ENCODE data around the gene DDX10. TPM values are rescaled to one million over a fixed set of nuclear protein-coding genes. Genes with fewer than 3 reads are reported as not detected.
"Not testable (repeated sequence)": the region's sequence is repeated elsewhere in the genome, so short reads cannot be mapped to it uniquely, and the experiment has no call there.

Gene DDX10
- total RNA-seq, 1 donor from 2014 or later, result 38.5 TPM

DNA sequence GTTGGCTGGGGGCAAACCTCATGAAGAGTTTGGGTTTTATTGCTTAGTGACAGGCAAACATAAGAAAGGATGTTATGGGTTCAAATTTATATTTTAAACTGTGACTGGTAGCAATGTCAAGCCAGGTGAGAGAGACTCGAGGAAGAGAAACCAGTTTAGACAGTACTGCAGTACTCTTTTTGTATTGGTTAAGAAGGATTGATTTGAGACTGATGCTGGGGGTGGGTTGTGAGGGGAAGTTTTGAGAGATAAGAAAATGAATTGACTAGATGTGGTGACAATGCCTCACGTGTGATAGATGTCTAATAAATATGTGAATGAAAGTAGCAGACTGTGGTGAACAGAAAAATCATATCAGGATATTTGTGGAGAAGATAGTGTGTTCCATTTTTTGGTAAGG is 142.4 kb downstream of the DDX10 start:
- Mint-ChIP-seq H3K27ac (no peak overlapping the region), H3K4me3 (no peak overlapping the region), H3K36me3 (peaks cover 7% of the 10 kb centered on the region), H3K27me3 (ENCODE audit: low read depth) (no peaks in the 10 kb centered on the region), H3K4me1 (no peaks in the 10 kb centered on the region), H3K9me3 (peaks cover 10% of the 10 kb centered on the region)
- TF ChIP-seq, protein P1, sequence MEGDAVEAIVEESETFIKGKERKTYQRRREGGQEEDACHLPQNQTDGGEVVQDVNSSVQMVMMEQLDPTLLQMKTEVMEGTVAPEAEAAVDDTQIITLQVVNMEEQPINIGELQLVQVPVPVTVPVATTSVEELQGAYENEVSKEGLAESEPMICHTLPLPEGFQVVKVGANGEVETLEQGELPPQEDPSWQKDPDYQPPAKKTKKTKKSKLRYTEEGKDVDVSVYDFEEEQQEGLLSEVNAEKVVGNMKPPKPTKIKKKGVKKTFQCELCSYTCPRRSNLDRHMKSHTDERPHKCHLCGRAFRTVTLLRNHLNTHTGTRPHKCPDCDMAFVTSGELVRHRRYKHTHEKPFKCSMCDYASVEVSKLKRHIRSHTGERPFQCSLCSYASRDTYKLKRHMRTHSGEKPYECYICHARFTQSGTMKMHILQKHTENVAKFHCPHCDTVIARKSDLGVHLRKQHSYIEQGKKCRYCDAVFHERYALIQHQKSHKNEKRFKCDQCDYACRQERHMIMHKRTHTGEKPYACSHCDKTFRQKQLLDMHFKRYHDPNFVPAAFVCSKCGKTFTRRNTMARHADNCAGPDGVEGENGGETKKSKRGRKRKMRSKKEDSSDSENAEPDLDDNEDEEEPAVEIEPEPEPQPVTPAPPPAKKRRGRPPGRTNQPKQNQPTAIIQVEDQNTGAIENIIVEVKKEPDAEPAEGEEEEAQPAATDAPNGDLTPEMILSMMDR (IDR thresholded peaks at IDR 0.05; ENCODE audit: unreplicated experiment), result no peak
- no peak for DNase-seq (ENCODE audit: low spot score in 2 of 2, unreplicated experiment in 2 of 2)

DNA sequence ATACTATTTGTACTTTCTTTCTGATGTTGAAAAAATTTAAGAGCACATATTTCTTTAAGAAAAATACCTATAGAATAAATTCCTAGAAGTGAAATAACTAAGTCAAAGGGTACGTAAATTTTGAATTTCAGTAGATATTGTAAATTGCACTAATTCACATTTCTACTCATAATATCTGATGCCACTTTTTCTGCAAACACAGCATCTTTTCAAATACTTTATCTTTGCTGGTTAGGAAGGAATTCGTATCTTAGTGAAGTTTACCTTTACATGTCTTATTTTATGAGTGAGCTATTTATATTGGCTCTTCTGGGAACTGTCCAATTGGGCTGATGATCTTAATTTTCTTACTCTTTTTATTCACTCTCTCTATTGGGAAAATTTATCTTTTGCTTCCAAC is 148.2 kb downstream of the DDX10 start:
- H3K27ac Mint-ChIP-seq, result no peak overlapping the region
- TF ChIP-seq, protein P1 (IDR thresholded peaks at IDR 0.05; ENCODE audit: unreplicated experiment), result no peak
- peaks cover 14% of the 10 kb centered on the region for H3K36me3 Mint-ChIP-seq
- H3K4me1 Mint-ChIP-seq, result no peaks in the 10 kb centered on the region
- DNase-seq (ENCODE audit: low spot score in 2 of 2, unreplicated experiment in 2 of 2), result no peak
- no peaks in the 10 kb centered on the region for H3K27me3 Mint-ChIP-seq (ENCODE audit: low read depth)
- H3K4me3 Mint-ChIP-seq, result no peak overlapping the region
- H3K9me3 Mint-ChIP-seq, result peaks cover 33% of the 10 kb centered on the region

DNA sequence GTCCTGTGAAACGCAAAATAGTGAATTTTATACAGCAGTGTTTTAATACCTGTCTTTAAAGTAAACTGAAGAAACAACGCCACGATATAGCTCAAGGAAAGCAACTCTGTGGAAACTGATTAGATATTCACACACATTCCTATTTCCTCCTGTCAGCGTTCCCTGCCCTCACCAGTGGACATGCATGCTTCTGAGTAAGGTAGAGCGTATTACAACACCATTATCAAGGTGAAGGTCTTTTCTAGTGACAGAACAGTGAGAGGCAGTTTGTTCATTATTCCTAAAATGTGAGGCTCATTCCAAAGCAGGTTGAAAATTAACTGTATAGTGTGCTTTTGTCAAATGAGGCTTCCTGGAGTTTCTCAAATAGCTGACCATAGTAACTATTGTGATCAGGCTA is 153.1 kb downstream of the DDX10 start:
- Mint-ChIP-seq H3K27me3 (ENCODE audit: low read depth) (no peaks in the 10 kb centered on the region), H3K4me3 (no peak overlapping the region), H3K36me3 (peaks cover 7% of the 10 kb centered on the region), H3K4me1 (no peaks in the 10 kb centered on the region), H3K9me3 (peaks cover 23% of the 10 kb centered on the region), H3K27ac (no peak overlapping the region)
- TF ChIP-seq, protein P1 (IDR thresholded peaks at IDR 0.05; ENCODE audit: unreplicated experiment), result no peak
- no peak for DNase-seq (ENCODE audit: low spot score in 2 of 2, unreplicated experiment in 2 of 2)

DNA sequence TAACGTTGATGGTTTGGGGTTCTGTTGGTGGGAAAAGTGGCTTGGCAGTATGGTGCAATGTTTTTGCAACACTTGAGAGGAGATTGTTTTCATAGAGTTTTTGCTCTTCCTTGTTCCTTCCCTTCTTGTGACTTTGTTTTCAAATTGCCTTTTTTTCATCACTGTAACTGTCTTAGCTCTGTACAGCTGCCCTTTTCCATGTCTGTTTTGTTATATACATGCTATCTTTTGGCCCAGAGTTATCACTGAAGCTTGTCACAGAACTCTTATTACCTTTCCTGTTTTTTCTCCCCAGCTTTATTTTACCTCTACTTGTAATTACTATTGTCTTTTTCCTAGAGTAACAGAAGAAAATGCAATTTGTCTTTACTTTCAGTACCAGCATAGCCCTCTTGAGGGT is 154.1 kb downstream of the DDX10 start:
- H3K4me1 Mint-ChIP-seq, result no peaks in the 10 kb centered on the region
- no peak overlapping the region for H3K4me3 Mint-ChIP-seq

DNA sequence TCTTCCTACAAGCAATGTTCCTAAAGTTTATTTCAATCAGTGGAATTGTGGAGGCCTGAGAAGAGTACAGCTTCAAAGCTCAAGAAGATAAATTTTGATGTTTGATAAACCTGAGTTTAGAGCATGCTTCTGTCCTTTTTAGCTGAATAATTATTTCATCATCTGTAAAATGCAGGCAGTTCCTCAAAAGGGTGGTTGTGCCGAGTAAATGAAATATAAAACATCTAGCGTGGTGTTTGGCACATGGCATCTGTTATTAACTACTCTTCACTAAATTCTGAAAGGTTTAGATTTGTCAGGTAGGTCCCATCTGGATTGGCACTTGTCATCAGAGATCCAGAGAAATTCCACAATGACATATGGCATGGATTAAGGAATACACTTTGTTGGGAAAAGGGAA is 155.1 kb downstream of the DDX10 start:
- no peak for DNase-seq (ENCODE audit: low spot score in 2 of 2, unreplicated experiment in 2 of 2)
- no peaks in the 10 kb centered on the region for H3K27me3 Mint-ChIP-seq (ENCODE audit: low read depth)
- H3K4me1 Mint-ChIP-seq, result no peaks in the 10 kb centered on the region
- H3K4me3 Mint-ChIP-seq, result no peak overlapping the region
- TF ChIP-seq, protein P1 (IDR thresholded peaks at IDR 0.05; ENCODE audit: unreplicated experiment), result no peak
- H3K36me3 Mint-ChIP-seq, result peaks cover 4% of the 10 kb centered on the region
- H3K9me3 Mint-ChIP-seq, result peaks cover 16% of the 10 kb centered on the region
- H3K27ac Mint-ChIP-seq, result no peak overlapping the region

More for the DNA sequence above, 154.1 kb downstream of the DDX10 start:
- H3K27me3 Mint-ChIP-seq (ENCODE audit: low read depth), result no peaks in the 10 kb centered on the region
- peaks cover 23% of the 10 kb centered on the region for H3K9me3 Mint-ChIP-seq
- DNase-seq (ENCODE audit: low spot score in 2 of 2, unreplicated experiment in 2 of 2), result no peak
- no peak overlapping the region for H3K27ac Mint-ChIP-seq
- H3K36me3 Mint-ChIP-seq, result peaks cover 7% of the 10 kb centered on the region
- TF ChIP-seq, protein P1 (IDR thresholded peaks at IDR 0.05; ENCODE audit: unreplicated experiment), result no peak

DNA sequence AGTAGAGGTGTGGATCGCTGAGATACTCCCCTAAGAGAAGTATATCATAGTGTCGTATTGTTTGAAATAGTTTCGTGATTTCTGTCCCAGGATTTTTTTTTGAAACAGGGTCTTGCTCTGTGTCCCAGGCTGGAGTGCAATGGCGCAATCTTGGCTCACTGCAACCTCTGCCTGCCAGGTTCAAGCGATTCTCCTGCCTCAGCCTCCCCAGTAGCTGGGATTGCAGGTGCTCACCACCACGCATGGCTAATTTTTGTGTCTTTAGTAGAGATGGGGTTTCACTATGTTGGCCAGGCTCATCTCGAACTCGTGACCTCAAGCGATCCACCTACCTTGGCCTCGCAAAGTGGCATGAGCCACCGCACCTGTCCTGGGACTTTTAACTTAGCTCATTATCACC is 159.1 kb downstream of the DDX10 start:
- not testable (repeated sequence) for H3K4me1 Mint-ChIP-seq; DNase-seq (ENCODE audit: low spot score in 2 of 2, unreplicated experiment in 2 of 2); H3K27ac Mint-ChIP-seq; H3K9me3 Mint-ChIP-seq; H3K36me3 Mint-ChIP-seq; H3K27me3 Mint-ChIP-seq (ENCODE audit: low read depth); H3K4me3 Mint-ChIP-seq
